ENCODE results near the gene FAM236C.
"Not testable (repeated sequence)": the region's sequence is repeated elsewhere in the genome, so short reads cannot be mapped to it uniquely, and the experiment has no call there.

The FAM236C gene
- long read RNA-seq, donor 1, result 0 reads
- long read RNA-seq, donor 2, result 0 reads
- long read RNA-seq, donor 3, result 0 reads
- long read RNA-seq, donor 4, result 0 reads
- long read RNA-seq, donor 5, result 0 reads
- long read RNA-seq, donor 6, result 0 reads
- long read RNA-seq, donor 7, result 0 reads
- long read RNA-seq, donor 8, result 0 reads

DNA sequence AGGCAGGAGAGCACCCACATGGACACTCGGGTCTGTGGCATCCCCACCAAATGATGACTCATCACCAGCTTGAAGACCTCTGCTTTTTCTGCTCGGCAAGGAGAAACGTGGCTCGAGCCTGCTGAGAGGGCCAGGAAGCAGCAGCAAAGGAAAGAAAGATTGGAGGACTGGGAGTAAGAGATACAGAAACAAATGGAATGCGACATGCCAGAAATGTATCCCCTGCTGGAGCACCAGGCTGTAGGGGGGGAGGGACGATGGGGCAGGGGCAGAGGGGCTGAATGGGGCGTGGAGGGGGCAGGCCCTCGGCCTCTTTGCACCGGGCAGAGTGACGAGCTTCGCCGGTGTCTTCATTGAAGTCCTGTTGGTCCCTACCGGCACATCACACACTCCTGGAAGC, at the start of gene FAM236C:
FAM236C (plus strand) TSS at position 301 of the 400 bp plus-strand sequence. CDS start 100 bp downstream, outside the sequence.
- DNase-seq, result not testable (repeated sequence)

DNA sequence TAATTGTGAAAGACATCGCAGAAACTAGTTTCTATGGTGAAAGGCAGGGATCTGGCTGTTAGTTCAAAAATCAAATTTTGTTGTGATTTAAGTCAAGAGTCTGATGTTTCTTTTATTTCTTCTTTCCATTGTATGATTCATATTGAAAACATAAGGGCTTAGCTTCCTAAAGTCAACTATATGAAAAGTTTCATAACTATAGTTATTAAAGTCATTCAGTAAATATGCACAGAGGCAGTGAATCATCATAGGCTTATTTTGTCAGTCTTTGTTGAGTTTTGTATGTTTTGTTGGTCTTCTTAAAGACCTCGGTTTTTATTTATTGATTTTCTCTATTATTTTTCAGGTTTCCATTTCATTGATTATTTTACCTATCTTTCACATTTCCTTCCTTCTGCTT, 29.5 kb upstream of the FAM236C start:
- not testable (repeated sequence) for DNase-seq

DNA sequence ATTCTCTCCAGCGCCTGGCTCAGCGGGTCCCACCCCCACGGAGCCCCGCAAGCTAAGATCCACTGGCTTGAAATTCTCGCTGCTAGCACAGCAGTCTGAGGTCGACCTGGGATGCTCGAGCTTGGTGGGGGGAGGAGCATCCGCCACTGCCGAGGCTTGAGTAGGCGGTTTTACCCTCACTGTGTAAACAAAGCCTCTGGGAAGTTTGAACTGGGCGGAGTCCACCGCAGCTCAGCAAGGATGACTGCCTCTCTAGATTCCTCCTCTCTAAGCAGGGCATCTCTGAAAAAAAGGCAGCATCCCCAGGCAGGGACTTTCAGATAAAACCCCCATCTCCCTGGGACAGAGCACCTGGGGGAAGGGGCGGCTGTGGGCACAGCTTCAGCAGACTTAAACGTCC, 22.7 kb upstream of the FAM236C start:
- not testable (repeated sequence) for DNase-seq

DNA sequence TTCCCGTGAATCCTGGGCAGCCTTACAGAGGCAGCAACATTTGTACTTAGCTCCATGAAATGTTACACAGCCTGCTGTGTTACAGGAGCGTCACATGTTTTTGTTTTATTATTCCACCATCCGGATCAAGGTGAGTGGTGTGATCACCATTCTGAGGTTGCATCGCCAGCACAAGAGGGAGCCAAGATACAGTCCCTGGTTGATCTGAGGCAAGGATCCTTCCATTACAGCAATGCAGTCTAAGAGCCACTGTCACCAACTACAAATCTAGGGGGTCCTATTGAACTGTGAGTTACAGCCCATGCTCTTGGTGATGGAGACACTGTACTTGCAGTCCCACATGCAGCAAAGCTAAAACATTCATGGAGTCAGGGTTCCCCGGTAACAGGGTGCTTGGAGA, 3.7 kb downstream of the FAM236C start:
- DNase-seq, result not testable (repeated sequence)

DNA sequence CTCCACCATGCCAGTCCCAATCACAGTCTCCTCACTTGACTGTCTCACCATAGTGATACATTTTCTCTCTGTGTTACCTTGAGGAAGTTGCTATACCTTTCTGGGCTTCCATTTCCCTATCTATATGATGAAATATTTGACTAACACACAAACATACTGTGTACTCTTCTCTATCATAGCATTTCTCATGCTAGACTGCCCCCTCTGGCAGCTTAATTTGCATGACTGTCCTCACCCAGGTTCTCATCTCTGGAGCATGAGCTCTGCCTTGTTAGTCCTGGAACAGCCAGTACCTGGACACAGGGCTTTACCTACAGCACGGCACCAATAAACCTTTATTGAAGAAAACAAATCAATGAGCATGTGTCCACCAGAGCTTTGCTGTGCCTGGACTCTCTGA, 19.9 kb downstream of the FAM236C start:
- not testable (repeated sequence) for DNase-seq

DNA sequence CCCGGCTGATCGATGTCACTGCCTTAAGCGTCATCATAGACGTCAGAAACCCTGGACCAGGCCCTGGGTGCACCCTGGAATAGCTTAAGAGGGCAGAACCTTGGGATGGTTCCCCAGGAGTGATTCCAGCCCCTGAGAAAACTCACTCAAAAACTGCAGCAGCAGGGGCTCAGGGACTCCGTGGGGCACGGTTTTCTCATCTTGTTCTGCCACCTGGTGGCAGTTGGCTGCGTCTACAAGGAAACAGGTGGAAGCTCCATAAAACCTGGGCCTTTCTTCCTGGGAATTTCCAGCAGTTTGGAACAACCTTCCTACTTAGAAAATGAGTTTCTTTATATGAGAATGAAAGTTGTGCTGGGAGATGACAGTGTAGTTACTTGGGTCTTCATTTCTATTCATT, 24.0 kb downstream of the FAM236C start:
- DNase-seq, result not testable (repeated sequence)

DNA sequence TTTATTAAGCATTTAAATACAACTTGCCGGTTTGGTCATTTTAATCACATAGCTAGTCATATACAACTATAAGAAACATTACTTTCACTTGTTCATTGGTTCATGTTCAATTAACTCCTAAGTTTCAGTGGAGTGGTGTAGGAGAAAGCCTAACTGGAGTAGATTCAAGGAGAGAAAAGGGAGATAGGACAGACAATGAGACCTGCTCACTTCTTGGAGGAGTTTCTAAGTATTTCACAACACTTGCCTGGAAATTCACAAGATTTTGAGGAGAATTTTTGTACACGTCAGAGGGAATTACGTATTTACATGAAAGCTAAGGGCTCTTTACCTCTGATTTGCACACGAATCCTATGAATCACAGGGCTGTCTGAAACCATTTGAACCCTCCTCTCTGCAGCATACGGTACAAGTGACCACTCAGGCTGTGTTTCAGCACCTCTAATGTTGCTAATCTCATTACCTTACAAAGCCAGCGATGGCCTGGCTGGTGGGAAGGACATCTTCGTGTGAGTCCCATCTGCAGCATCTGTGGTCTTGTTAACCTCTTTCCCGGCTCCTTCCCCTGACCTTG, 24.6 kb downstream of the FAM236C start:
- DNase-seq, result not testable (repeated sequence)

DNA sequence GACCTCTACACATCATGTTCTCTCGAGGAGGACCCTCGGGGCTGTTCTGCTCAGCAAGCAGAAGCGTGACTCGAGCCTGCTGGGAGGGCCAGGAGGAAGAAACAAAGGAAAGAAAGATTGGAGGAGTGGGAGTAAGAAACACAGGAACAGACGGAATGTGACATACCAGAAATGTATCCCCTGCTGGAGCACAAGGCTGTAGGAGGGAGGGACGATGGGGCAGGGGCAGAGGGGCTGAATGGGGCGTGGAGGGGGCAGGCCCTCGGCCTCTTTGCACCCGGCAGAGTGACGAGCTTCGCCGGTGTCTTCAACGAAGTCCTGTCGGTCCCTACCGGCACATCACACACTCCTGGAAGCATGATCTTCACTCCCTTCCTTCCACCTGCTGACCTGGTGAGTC, 25.5 kb downstream of the FAM236C start, which contains the start of gene FAM236A:
FAM236A (plus strand) TSS at position 301 of the 400 bp plus-strand sequence; CDS start at position 358, 57 bp downstream.
- DNase-seq, result not testable (repeated sequence)

DNA sequence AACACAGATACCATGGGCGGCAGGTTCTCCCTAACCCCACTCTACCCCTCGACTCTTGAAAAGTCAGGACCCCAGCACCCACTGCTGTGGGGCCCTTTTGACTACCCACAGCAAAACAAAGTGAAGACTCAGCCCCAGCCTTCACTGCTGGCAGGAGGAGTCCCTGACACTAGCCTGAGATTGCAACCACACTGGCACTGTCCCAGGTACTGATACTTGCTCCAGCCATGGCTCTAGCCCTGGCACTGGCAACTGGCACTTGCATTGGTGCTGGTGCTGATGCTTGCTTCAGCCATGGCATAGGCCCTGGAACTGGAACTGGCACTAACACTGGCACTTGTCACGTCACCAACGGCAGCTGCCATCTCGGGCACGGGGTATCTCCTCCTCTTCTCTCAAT, 29.9 kb downstream of the FAM236C start:
- DNase-seq, result not testable (repeated sequence)

DNA sequence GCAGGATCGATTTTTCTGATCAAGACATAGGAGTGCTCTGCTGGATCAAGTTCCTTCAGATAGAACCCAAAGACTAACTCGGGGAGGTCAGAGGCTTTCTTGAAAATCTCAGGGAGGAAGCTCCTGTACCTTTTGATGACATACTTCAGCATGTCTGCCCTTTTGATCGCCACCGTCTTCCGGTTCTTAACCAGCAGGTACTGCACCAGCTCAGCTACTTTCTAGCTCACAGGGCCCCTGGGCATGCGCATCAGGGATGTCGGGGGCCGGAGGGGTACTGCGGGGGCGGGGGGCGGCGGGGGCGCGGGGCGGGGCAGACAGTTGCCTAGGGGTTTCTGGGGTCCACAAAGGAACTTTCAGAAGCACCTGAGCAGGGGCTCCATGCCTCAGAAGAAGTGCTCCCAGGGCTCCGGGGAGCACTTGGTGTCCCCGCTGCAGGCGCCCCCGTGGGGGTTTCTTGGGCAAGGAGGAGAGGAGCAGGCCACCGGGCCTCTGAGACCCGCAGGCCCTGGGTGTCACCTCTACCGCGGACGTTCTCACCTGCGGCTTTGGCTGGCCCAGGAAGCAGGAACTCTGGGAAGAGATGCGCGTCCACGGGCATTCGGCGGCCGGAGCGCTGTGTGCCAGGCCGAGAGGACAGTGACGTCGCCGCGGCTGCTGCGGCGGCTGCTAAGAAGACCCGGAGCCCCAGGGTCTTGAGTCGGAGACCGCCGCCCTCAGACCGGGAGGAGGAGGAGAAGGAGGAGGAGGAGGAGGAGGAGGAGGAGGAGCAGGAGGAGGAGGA, 30.8 kb downstream of the FAM236C start:
- DNase-seq, result not testable (repeated sequence)

DNA sequence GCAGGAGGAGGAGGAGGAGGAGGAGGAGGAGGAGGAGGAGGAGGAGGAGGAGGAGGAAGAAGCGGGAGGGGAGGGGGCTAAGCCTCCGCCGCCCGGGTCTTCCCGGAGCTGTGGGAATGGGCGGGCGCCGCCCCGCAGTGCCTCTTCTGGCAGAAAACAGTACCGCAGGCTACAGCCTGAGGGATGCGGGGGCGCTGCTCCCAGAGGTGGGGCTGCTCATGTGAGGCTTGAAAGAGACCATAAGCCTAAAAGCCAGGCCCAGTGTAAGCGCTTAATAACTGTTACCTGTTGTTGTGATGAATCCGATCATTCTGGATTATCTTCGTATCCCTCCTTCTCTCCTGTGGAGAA, 31.4 kb downstream of the FAM236C start, which contains the start of gene DMRTC1:
DMRTC1 (minus strand) TSS at position 19 of the 351 bp plus-strand sequence. CDS start 68,143 bp downstream, outside the sequence.
- not testable (repeated sequence) for DNase-seq

DNA sequence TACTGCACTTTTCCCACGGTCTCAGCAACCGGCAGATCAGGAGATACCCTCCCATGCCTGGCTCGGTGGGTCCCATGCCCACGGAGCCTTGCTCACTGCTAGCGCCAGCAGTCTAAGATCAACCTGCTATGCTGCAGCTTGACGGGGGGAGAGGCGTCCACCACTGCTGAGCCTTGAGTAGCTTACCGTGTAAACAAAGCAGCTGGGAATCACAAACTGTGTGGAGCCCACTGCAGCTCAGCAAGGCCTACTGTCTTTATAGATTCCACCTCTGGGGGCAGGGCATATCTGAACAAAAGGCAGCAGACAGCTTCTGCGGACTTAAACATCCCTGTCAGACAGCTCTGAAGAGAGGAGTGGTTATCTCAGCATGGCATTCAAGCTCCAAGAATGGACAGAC, 47.6 kb downstream of the FAM236C start:
- DNase-seq, result not testable (repeated sequence)

All from right kidney (tissue), 9 donors.